Sigmoid colon (tissue), 4 donors: ENCODE measurements around the gene SRRM4.

Experiments used
- POLR2AphosphoS5 ChIP-seq, 4 donors: sonication (generic); formaldehyde crosslinking; IDR thresholded peaks; one replicate each; pipeline ENCODE4 v1.6.1; 2017; ENCODE audit warnings: antibody characterized with exemption in 4 of 4
- TF ChIP-seq, protein P1 (sequence below), 4 experiments: fragments of 450-650 bp in 3 of 4; fragments of 200-600 bp in 1 of 4; IDR thresholded peaks; one replicate each; pipeline ENCODE4 v1.5.1; 2016 to 2019; ENCODE audit warnings: antibody characterized with exemption in 4 of 4, mild to moderate bottlenecking in 3 of 4, moderate library complexity in 2 of 4

DNA sequence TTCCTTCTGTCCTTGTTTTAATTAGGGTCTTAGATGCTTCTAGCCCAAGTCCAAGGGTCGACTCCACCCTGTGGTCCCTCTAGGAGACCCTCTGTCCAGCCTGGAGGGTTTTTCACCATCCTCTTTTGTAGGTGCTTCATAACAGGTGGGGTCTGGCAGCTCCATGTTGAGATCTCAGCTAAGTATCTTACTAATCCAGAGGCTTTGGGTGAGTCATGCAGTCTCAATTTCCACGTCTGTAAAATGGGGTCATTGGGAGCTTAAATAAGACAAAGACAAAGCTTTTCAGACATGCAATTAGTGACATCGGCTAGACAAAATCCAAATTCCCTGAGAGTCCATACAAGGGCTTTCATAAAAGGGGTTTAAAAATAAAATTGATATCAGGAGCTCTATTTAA lies 200.6 kb downstream of the SRRM4 start:
- no peak for TF ChIP-seq POLR2AphosphoS5 (IDR thresholded peaks at IDR 0.05)
- TF ChIP-seq, protein P1, sequence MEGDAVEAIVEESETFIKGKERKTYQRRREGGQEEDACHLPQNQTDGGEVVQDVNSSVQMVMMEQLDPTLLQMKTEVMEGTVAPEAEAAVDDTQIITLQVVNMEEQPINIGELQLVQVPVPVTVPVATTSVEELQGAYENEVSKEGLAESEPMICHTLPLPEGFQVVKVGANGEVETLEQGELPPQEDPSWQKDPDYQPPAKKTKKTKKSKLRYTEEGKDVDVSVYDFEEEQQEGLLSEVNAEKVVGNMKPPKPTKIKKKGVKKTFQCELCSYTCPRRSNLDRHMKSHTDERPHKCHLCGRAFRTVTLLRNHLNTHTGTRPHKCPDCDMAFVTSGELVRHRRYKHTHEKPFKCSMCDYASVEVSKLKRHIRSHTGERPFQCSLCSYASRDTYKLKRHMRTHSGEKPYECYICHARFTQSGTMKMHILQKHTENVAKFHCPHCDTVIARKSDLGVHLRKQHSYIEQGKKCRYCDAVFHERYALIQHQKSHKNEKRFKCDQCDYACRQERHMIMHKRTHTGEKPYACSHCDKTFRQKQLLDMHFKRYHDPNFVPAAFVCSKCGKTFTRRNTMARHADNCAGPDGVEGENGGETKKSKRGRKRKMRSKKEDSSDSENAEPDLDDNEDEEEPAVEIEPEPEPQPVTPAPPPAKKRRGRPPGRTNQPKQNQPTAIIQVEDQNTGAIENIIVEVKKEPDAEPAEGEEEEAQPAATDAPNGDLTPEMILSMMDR (IDR thresholded peaks at IDR 0.05) = no peak
